HEK293T (cell line): ENCODE results near the gene SAT2.

Experiments used
- BHLHE40 ChIP-seq: fragments of 450-650 bp; IDR thresholded peaks from 2 replicates; pipeline ENCODE4 v1.6.1; 2016; ENCODE audit warnings: mild to moderate bottlenecking, moderate library complexity, borderline replicate concordance
- FOXM1 ChIP-seq: fragments of 450-650 bp; IDR thresholded peaks from 2 replicates; pipeline ENCODE4 v1.6.1; 2017; ENCODE audit warnings: mild to moderate bottlenecking, borderline replicate concordance

- TF ChIP-seq BHLHE40 (no peak), FOXM1 (no peak)
Observed at GRCh38 chr17:7579001-7579833, 48.4 kb downstream of the SAT2 start, which contains the start of gene CD68.
